Epithelial cell of esophagus (primary cell): ENCODE measurements around the gene LMCD1.

Experiments used
- DNase-seq: peaks from one replicate; pipeline ENCODE4 v3.0.0; 2010; ENCODE audit warnings: low read depth
- H3K4me3 ChIP-seq: 2 replicates; pipeline ENCODE4 v1.5.1; 2011; ENCODE audit warnings: mild to moderate bottlenecking, low read length, control low read depth
- CTCF ChIP-seq: IDR thresholded peaks from 2 replicates; pipeline ENCODE4 v1.5.1; 2011; ENCODE audit warnings: low read depth, mild to moderate bottlenecking, low read length, control low read depth, inconsistent platforms; ENCODE audit not compliant: insufficient read depth; ENCODE audit errors: missing control alignments

Gene LMCD1

DNA sequence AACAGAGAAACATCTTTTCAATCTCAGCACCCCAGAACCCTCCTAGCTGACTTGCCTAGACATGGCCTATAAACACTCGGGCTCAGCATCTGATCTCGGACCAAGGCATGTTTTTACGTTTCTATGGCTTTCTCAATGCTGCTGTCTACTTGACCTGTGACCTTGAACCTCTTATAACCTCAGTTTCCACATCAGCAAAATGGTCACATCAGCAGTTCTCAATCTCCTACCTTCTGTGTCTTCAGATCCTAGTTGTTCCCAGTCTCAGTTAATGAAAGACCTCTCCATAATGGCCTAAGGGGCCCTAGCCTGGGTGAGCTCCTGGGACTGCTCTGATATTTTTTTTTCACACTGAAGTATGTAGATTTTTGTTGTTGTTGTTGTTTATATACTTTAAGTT lies 103.4 kb downstream of the LMCD1 start:
- no peak for DNase-seq
- H3K4me3 ChIP-seq: no peak overlapping the region
- TF ChIP-seq CTCF: no peak

DNA sequence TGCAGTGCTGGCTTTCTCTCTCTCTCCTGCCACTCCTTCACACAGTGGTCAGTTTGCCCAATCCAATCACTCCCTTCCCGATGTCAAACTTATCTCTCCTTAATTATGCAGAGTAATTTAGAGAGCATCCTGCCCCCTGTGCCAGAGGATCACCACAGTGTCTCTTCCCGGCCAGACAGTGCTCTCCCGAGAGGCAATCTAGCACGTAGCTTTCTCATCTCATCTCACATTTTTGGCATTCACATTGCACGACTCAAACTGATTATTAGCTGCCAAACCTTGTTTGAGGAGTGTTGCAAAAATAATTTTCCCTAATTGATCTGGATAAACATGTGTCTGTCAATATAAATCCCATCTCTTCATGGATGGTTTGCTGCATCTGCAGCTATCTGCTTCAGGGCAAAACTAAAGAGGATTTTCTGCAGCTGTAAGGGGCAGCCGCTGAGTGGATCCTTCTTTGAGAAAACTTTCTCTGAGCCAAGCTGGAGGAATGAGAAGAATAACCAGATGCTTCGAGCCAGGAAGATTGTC lies 105.1 kb downstream of the LMCD1 start:
- no peak for DNase-seq
- no peak for TF ChIP-seq CTCF
- H3K4me3 ChIP-seq: no peak overlapping the region

- TF ChIP-seq CTCF: peak; percentile 72
- peak; percentile 81 for DNase-seq
- no peak overlapping the region for H3K4me3 ChIP-seq
These were observed 105.8 kb downstream of the LMCD1 start for GRCh38 chr3:8607234-8608040.

DNA sequence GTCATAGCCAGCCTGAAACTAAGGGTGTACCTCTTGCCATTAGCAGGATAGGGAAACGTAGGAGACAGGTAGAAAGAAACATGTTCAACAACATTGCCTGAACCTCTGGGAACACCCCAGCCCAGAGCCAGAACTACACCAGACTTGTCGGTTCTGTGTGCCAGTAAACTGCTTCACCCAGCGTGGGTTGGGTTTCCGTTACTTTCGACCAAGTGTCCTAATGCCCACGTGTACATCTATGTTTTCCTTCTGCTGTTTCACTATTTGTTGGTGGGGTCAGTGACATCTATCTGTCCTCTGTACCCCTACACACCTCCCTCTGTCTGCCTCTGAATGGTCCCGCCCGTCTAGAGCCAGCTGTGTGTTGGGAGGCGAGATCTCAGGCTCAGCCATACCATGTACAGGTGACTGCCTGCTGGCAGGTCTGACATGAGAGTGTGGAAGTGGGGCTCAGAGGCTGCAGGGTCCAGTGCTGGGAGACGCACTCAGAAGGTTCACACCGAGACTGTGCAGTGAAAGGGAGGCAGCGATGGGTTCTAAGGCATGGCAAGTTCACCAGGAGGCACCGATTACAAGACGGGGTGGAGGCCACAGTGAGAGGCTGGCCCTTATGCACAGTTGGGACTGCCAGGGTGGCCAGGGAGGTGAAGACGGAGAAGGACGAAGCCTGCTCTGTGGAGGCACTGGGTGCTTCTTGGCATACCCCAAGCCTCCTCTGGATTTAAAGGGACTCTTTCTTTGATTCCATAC lies 106.6 kb downstream of the LMCD1 start:
- no peak for DNase-seq
- H3K4me3 ChIP-seq: no peak overlapping the region
- no peak for TF ChIP-seq CTCF

GRCh38 chr3:8608791-8609467 lies 107.3 kb downstream of the LMCD1 start:
- no peak for DNase-seq

DNA sequence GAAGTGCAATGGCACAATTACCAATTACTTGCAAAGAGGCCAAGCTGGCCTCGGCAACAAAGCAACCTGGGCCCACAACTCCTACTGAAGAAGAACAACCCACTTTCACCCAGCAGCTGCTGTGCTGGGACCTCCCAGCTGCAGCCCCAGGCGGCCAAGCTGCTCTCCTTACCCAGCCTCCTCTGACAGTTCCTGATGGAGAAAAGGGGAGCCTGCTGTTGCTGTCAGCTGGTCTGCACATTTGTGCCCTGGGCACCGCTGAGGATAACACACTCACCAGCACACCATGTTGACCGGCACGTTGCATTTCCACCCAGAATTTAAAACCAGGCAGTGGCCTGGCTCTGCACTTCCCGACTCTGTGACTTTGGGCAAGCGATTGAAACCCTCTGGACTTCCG lies 109.3 kb downstream of the LMCD1 start:
- no peak overlapping the region for H3K4me3 ChIP-seq
- no peak for TF ChIP-seq CTCF

More at GRCh38 chr3:8608791-8609467, 107.3 kb downstream of the LMCD1 start:
- H3K4me3 ChIP-seq: no peak overlapping the region
- no peak for TF ChIP-seq CTCF

More for the DNA sequence above, 109.3 kb downstream of the LMCD1 start:
- DNase-seq: no peak
